KMS-11 (cell line): ENCODE measurements around the gene JPH3.

Experiments used
- H2AFZ ChIP-seq: fragments of 200-600 bp; sonication (generic); 2 replicates; pipeline ENCODE4 v1.6.1; 2016; ENCODE audit warnings: antibody characterized with exemption, mixed run types, low read depth
- H3K27ac ChIP-seq: fragments of 200-600 bp; sonication (generic); 2 replicates; pipeline ENCODE4 v1.6.1; 2016; ENCODE audit warnings: mild to moderate bottlenecking, mixed run types
- H3K27me3 ChIP-seq: fragments of 200-600 bp; sonication (generic); 2 replicates; pipeline ENCODE4 v1.6.1; 2017; ENCODE audit warnings: mild to moderate bottlenecking, low read depth, mixed run types, moderate library complexity; ENCODE audit not compliant: insufficient read depth
- H3K36me3 ChIP-seq: fragments of 200-600 bp; sonication (generic); 2 replicates; pipeline ENCODE4 v1.6.1; 2017; ENCODE audit warnings: mild to moderate bottlenecking, mixed run types; ENCODE audit not compliant: insufficient read depth
- H3K4me1 ChIP-seq: fragments of 200-600 bp; sonication (generic); 2 replicates; pipeline ENCODE4 v1.6.1; 2016; ENCODE audit warnings: mild to moderate bottlenecking, low read depth, mixed run types; ENCODE audit not compliant: poor library complexity, severe bottlenecking
- H3K4me2 ChIP-seq: fragments of 200-600 bp; sonication (generic); 2 replicates; pipeline ENCODE4 v1.7.0; 2016; ENCODE audit warnings: mild to moderate bottlenecking, mixed run types
- H3K4me3 ChIP-seq: fragments of 200-600 bp; sonication (generic); IDR thresholded peaks from 2 replicates; pipeline ENCODE4 v1.6.1; 2017; ENCODE audit warnings: low read depth, low read length, mixed read lengths; ENCODE audit not compliant: insufficient read depth
- H3K79me2 ChIP-seq: fragments of 200-600 bp; sonication (generic); 2 replicates; pipeline ENCODE4 v1.6.1; 2016; ENCODE audit warnings: low read depth, mixed run types; ENCODE audit not compliant: insufficient read depth
- H3K9ac ChIP-seq: fragments of 200-600 bp; sonication (generic); 2 replicates; pipeline ENCODE4 v1.6.1; 2016; ENCODE audit warnings: mild to moderate bottlenecking, mixed run types
- H4K20me1 ChIP-seq: fragments of 200-600 bp; sonication (generic); 2 replicates; pipeline ENCODE4 v1.6.1; 2016; ENCODE audit warnings: mild to moderate bottlenecking, mixed run types; ENCODE audit not compliant: insufficient read depth
- CTCF ChIP-seq: fragments of 200-600 bp; sonication (generic); conservative IDR thresholded peaks from 2 replicates; pipeline ENCODE4 v1.6.1; 2017; ENCODE audit warnings: low read depth, mild to moderate bottlenecking, antibody characterized with exemption, low read length, moderate library complexity, mixed read lengths

JPH3 gene

GRCh38 chr16:87693827-87694226 is 91.5 kb downstream of the JPH3 start:
- Histone ChIP-seq H4K20me1 (no peaks in the 10 kb centered on the region), H3K4me2 (no peak overlapping the region), H3K4me3 (no peak overlapping the region), H3K4me1 (no peaks in the 10 kb centered on the region), H3K79me2 (no peaks in the 10 kb centered on the region), H3K9ac (no peak overlapping the region), H3K27me3 (no peaks in the 10 kb centered on the region), H2AFZ (no peak overlapping the region), H3K36me3 (no peaks in the 10 kb centered on the region), H3K27ac (no peak overlapping the region)
- no peak for TF ChIP-seq CTCF

GRCh38 chr16:87694441-87695125 is 92.3 kb downstream of the JPH3 start:
- Histone ChIP-seq H3K27me3 (no peaks in the 10 kb centered on the region), H3K27ac (no peak overlapping the region), H3K79me2 (no peaks in the 10 kb centered on the region), H3K9ac (no peak overlapping the region), H3K4me2 (no peak overlapping the region), H2AFZ (no peak overlapping the region), H3K4me1 (no peaks in the 10 kb centered on the region), H4K20me1 (no peaks in the 10 kb centered on the region), H3K36me3 (no peaks in the 10 kb centered on the region), H3K4me3 (no peak overlapping the region)
- no peak for TF ChIP-seq CTCF

GRCh38 chr16:87695534-87695933 is 93.2 kb downstream of the JPH3 start:
- Histone ChIP-seq H3K4me1 (no peaks in the 10 kb centered on the region), H3K79me2 (no peaks in the 10 kb centered on the region), H4K20me1 (no peaks in the 10 kb centered on the region), H3K4me2 (no peak overlapping the region), H3K27ac (no peak overlapping the region), H3K27me3 (no peaks in the 10 kb centered on the region), H3K4me3 (no peak overlapping the region), H3K9ac (no peak overlapping the region), H3K36me3 (no peaks in the 10 kb centered on the region), H2AFZ (no peak overlapping the region)
- no peak for TF ChIP-seq CTCF

- Histone ChIP-seq H3K4me3 (no peak overlapping the region), H3K4me1 (no peaks in the 10 kb centered on the region), H3K79me2 (no peaks in the 10 kb centered on the region), H3K9ac (no peak overlapping the region), H4K20me1 (no peaks in the 10 kb centered on the region), H3K27me3 (no peaks in the 10 kb centered on the region), H3K36me3 (no peaks in the 10 kb centered on the region), H2AFZ (no peak overlapping the region), H3K4me2 (no peak overlapping the region), H3K27ac (no peak overlapping the region)
- TF ChIP-seq CTCF = no peak
Observed at GRCh38 chr16:87696726-87697125, 94.4 kb downstream of the JPH3 start.
